Heart right ventricle (tissue), 16 donors: Measurements from ENCODE around the gene MBOAT2. TPM values are rescaled to one million over a fixed set of nuclear protein-coding genes. Genes with fewer than 3 reads are reported as not detected.

Experiments
- ATAC-seq, 8 donors: fragments of 200-7000 bp; cut with Tn5 transposase; one replicate each; pipeline ENCODE4 v1.9.1; 2020; ENCODE audit warnings: mild to moderate bottlenecking in 8 of 8, moderate library complexity in 8 of 8, moderate number of reproducible peaks in 1 of 8
- DNase-seq, 2 donors: peaks; one replicate each; pipeline ENCODE4 v3.0.0-alpha.2; 2020
- H3K27ac ChIP-seq, 10 donors: fragments of 200-600 bp; sonication (generic) in 2 of 10; one replicate each; pipeline versions ENCODE4 v1.5.0 to v1.8.0; 2020 to 2022; ENCODE audit warnings: mild to moderate bottlenecking in 3 of 10
- H3K27me3 ChIP-seq, 7 donors: fragments of 200-600 bp; one replicate each; pipeline ENCODE4 v1.8.0; 2021 to 2022; ENCODE audit warnings: mild to moderate bottlenecking in 2 of 7
- H3K36me3 ChIP-seq, 9 donors: fragments of 200-600 bp; sonication (generic) in 1 of 9; one replicate each; pipeline versions ENCODE4 v1.5.0 to v1.8.0; 2020 to 2022; ENCODE audit warnings: mild to moderate bottlenecking in 2 of 9
- H3K4me1 ChIP-seq, 9 donors: fragments of 200-600 bp; sonication (generic) in 1 of 9; one replicate each; pipeline versions ENCODE4 v1.5.0 to v1.8.0; 2020 to 2022; ENCODE audit warnings: mild to moderate bottlenecking in 4 of 9
- H3K4me3 ChIP-seq, 10 donors: fragments of 200-600 bp; sonication (generic) in 2 of 10; one replicate each; pipeline versions ENCODE4 v1.5.0 to v1.8.0; 2020 to 2022; ENCODE audit warnings: mild to moderate bottlenecking in 7 of 10, moderate library complexity in 2 of 10
- H3K9me3 ChIP-seq, 11 donors: fragments of 200-600 bp in 10 of 11; sonication (generic) in 2 of 11; one replicate each; pipeline versions ENCODE4 v1.5.0 to v1.8.0; 2013 to 2022; ENCODE audit warnings: mild to moderate bottlenecking in 2 of 11, control low read depth in 1 of 11, moderate library complexity in 1 of 11
- CTCF ChIP-seq, 9 donors: fragments of 200-600 bp; sonication (generic) in 2 of 9; IDR thresholded peaks; one replicate each; pipeline versions ENCODE4 v1.5.0 to v1.8.0; 2021 to 2022; ENCODE audit warnings: antibody characterized with exemption in 9 of 9, mild to moderate bottlenecking in 5 of 9, moderate library complexity in 1 of 9
- WGBS, 2 donors: extraction: QIAGEN DNeasy Blood & Tissue Kit; methylation state at CpG; one replicate each; pipeline ENCODE4 v1.1.7; 2013; ENCODE audit warnings: inconsistent platforms in 1 of 2; 5-methylcytosine and 5-hydroxymethylcytosine counted together
- intact Hi-C, 10 donors: fragments of 100-400 bp; cut with DNase I; formaldehyde crosslinking; loops; one replicate each; pipeline versions ENCODE4 v1.11.1 to v1.14.2; 2022
- polyA plus RNA-seq, 2 donors: library from polyadenylated mRNA; stranded (reverse); fragments of 200-250 nt; gene quantifications; one replicate each; pipeline ENCODE4 v1.2.3, GENCODE V29; 2013
- total RNA-seq, 10 donors: library from RNA; stranded (reverse); fragmentation: NEBNext Ultra II Directional in 3 of 10; extraction: Animal tissue kit (Norgen Biotek cat#: 25700) in 3 of 10; gene quantifications; one replicate each; pipeline versions ENCODE4 v1.2.1 to v1.2.4, GENCODE V29; 2021 to 2023
- donor health status: Arrhythmogenic right ventricular cardiomyopathy.
- donor health status: ischemic (EF 13 %, LVEDD 7.1; RV severe dilation, severe dysfunction).
- donor health status: healthy with polysubstance abuse.
- donor health status: DM: no; HTN: yes; CAD: no.
- donor health status: DM: no; HTN: no; CAD: no.
- donor health status: ischemic (EF 25% LVEDD 6.9; RV normal size, moderate dysfunction).
- donor health status: ischemic (EF 25% LVEDD 5.7; RV mildly dilated, moderate dysfunction).
- donor health status: healthy.
- donor health status: DM: yes; HTN: yes; CAD: no.
- donor health status: Ischemic cardiomyopathy.
- donor health status: ischemic (EF 35%, LVEDD 5.7; RV mildly dilated, moderate dysfunction).
- donor health status: nonischemic (EF 11% LVEDD 7.7; RV severe dilation, severe dysfunction).
- donor health status: DM: yes; HTN: yes; CAD: no.
- donor health status: PGD.
- donor health status: ischemic (EF 29% LVEDD 5.4; RV normal size, mild dysfunction).
- donor health status: nonischemic (EF 23%, LVEDD 6.1; RV moderate dilation, normal function).

The MBOAT2 gene
- total and polyA plus RNA-seq, 12 donors = 6.3 to 35.3 (median 18.4) TPM

- 36 to 51% methylated on average over 1 of the region's 1 CpG for WGBS, 2 donors
- ATAC-seq (no peak), DNase-seq (no peak)
- Histone ChIP-seq H3K4me1 (peaks cover 0 to 14% (median 0%) of the 10 kb centered on the region in 9 donors), H3K9me3 (no peaks in the 10 kb centered on the region), H3K27me3 (no peaks in the 10 kb centered on the region), H3K27ac (peak overlapping the region in 3 of 10 donors; percentile 55 to 62 (median 59)), H3K36me3 (peaks cover 0 to 29% (median 0%) of the 10 kb centered on the region in 9 donors), H3K4me3 (no peak overlapping the region)
- intact Hi-C loops = no loop called here
- no peak for TF ChIP-seq CTCF (IDR thresholded peaks at IDR 0.05)
Measured at GRCh38 chr2:8858910-8859309, 144.6 kb downstream of the MBOAT2 start.

GRCh38 chr2:8858264-8858663, 145.2 kb downstream of the MBOAT2 start:
- intact Hi-C loops = no loop called here

GRCh38 chr2:8857709-8858108, 145.8 kb downstream of the MBOAT2 start:
- Histone ChIP-seq H3K27me3 (no peaks in the 10 kb centered on the region), H3K9me3 (no peaks in the 10 kb centered on the region), H3K4me3 (no peak overlapping the region), H3K27ac (peak overlapping the region in 4 of 10 donors; percentile 55 to 62 (median 58)), H3K4me1 (peaks cover 0 to 14% (median 0%) of the 10 kb centered on the region in 9 donors), H3K36me3 (peaks cover 0 to 24% (median 0%) of the 10 kb centered on the region in 9 donors)
- TF ChIP-seq CTCF (IDR thresholded peaks at IDR 0.05) = no peak
- peak in 1 of 2 donors; percentile 19 for DNase-seq
- 63 to 76% methylated on average over 11 of the region's 11 CpGs for WGBS, 2 donors
- intact Hi-C loops = no loop called here
- ATAC-seq = peak in 6 of 8 donors; percentile 61 to 95 (median 82)

More at GRCh38 chr2:8858264-8858663, 145.2 kb downstream of the MBOAT2 start:
- H3K27ac ChIP-seq = peak overlapping the region in 5 of 10 donors; percentile 55 to 62 (median 57)
- H3K9me3 ChIP-seq = no peaks in the 10 kb centered on the region
- H3K4me1 ChIP-seq = peaks cover 0 to 14% (median 0%) of the 10 kb centered on the region in 9 donors
- no peak for TF ChIP-seq CTCF (IDR thresholded peaks at IDR 0.05)
- no peak for DNase-seq
- H3K27me3 ChIP-seq = no peaks in the 10 kb centered on the region
- no peak overlapping the region for H3K4me3 ChIP-seq
- peaks cover 0 to 26% (median 0%) of the 10 kb centered on the region in 9 donors for H3K36me3 ChIP-seq
- ATAC-seq = no peak
- 87 to 94% methylated on average over 7 of the region's 7 CpGs for WGBS, 2 donors

GRCh38 chr2:8856176-8856575, 147.3 kb downstream of the MBOAT2 start:
- Histone ChIP-seq H3K27me3 (no peaks in the 10 kb centered on the region), H3K4me1 (peaks cover 0 to 14% (median 0%) of the 10 kb centered on the region in 9 donors), H3K27ac (no peak overlapping the region), H3K4me3 (no peak overlapping the region), H3K9me3 (no peaks in the 10 kb centered on the region), H3K36me3 (peaks cover 0 to 17% (median 0%) of the 10 kb centered on the region in 9 donors)
- no peak for TF ChIP-seq CTCF (IDR thresholded peaks at IDR 0.05)
- DNase-seq (no peak), ATAC-seq (no peak)
- WGBS, 2 donors = 98 to 100% methylated on average over 2 of the region's 2 CpGs
- intact Hi-C loops = no loop called here
